HG03280 (cell line): ENCODE results near the gene HAX1.
"Not testable (repeated sequence)": the region's sequence is repeated elsewhere in the genome, so short reads cannot be mapped to it uniquely, and the experiment has no call there.

Experiments
- ATAC-seq: cut with Tn5 transposase; IDR thresholded peaks from one replicate; pipeline ENCODE4 v1.9.1; 2021; ENCODE audit warnings: mild to moderate bottlenecking, moderate library complexity; ENCODE audit not compliant: unreplicated experiment

HAX1 gene

DNA sequence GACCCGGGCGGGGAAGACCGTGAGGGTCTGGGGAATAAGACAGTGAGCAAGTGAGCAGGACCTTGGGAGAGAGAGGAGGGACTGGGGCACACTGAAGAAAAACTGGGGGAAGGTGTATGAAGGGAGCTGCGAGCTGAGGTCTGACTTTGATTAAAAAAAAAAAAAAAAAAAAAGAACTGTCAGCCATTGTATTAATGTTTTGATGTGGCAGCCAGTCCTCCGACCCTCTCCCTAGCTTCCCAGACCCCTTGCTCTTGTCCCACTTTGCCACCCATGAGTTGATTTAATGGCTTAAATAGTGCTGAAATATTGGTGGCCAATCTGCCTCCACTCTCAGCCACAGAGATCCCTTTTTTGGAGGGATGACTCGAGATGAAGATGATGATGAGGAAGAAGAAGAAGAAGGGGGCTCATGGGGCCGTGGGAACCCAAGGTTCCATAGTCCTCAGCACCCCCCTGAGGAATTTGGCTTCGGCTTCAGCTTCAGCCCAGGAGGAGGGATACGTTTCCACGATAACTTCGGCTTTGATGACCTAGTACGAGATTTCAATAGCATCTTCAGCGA lies 652 bp downstream of the HAX1 start:
- no peak for ATAC-seq

DNA sequence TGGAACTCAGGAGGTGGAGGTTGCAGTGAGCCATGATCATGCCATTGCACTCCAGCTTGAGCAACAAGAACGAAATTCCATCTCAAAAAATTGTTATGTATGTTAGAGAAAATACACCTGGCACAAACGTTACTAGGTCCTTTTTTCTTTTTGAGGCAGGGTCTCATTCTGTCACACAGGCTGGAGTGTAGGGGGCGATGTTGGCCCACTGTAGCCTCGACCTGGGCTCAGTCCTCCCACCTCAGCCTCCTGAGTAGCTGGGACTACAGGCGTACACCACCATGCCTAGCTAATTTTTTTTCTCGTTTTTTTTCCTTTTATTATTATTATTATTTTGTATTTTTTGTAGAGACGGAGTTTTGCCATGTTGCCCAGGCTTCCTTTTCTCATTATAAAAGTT lies 4.4 kb downstream of the HAX1 start:
- ATAC-seq = no peak

- not testable (repeated sequence) for ATAC-seq
Measured at GRCh38 chr1:154287591-154287990, 15.2 kb downstream of the HAX1 start.

GRCh38 chr1:154288661-154289060 lies 16.2 kb downstream of the HAX1 start:
- no peak for ATAC-seq

DNA sequence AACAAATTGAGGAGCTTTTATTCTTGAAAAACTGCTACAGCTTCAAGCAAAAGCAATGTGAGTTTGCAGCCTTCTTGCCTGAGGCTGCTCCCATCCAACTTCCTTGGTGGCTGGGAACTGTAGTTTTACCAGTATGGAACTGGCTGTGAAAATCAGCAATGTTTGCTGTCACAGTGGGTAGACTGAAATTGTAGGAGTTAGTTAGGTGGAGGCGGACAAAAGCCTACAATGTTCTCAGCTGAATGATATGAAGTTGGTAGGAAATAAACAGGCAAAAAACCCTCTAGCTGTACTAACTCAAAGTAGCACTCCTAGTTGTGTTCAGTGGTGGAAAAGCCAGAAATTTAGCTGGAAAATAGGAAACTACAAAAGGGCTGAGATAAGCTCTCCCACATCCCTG lies 18.5 kb downstream of the HAX1 start:
- ATAC-seq = no peak

- no peak for ATAC-seq
Measured at GRCh38 chr1:154295408-154296235, 23.2 kb downstream of the HAX1 start.

GRCh38 chr1:154301582-154301981 lies 29.2 kb downstream of the HAX1 start:
- ATAC-seq = no peak

DNA sequence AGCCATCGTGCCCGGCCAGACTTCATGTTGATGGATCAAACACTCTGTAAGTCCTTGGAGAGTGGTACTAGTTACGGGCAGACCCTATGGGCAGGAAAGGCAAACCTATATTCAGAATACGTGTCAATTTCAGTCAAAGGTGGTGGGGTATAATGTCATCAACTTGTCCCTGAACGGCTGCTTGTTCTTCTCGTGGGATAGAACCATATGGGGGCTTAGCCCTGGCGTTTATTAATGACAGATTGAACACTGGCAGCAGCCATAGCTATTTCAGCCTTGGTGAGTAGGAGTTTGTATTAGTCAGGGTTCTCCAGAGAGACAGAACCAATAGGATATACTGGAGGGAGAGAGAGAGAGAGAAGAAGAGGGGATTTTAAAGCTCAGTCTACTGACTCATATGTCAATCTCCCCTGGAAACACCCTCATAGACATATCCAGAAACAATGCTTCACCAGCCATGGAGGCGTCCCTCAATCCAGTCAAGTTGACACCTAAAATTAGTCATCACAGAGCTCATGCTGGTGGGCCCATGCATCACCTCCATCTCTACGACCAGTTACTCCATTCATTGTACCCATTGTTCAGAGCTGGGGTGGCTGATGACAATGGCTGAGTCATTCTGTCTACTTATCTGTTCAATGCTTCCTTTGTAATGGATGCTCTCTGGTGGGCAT lies 32.4 kb downstream of the HAX1 start:
- ATAC-seq = no peak

GRCh38 chr1:154306151-154306550 lies 33.7 kb downstream of the HAX1 start:
- no peak for ATAC-seq

DNA sequence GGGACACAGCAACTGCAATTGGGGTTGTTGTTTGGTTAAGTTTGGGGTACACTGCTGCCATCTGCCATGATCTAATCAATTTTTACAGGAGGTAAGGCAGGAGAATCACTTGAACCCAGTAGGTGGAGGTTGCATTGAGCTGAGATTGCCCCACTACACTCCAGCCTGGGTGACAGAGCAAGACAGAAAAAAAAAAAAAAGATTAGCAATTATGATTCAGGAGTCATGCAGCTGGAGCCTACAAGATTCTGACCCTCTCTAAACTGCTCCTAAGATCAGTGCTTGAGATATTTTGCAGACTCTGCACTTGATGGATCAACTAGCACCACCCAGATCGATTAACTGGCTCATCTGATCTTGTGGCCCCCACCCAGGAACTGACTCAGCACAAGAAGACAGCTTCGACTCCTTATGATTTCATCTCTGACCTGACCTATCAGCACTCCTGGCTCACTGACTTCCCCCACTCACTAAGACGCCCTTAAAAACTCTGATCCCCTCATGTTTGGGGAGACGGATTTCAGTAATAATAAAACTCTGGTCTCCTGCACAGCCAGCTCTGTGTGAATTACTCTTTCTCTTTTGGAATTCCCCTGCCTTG lies 35.3 kb downstream of the HAX1 start:
- ATAC-seq = not testable (repeated sequence)

- not testable (repeated sequence) for ATAC-seq
Measured at GRCh38 chr1:154309136-154309535, 36.7 kb downstream of the HAX1 start.

GRCh38 chr1:154312229-154313065 lies 40.0 kb downstream of the HAX1 start:
- ATAC-seq = not testable (repeated sequence)

DNA sequence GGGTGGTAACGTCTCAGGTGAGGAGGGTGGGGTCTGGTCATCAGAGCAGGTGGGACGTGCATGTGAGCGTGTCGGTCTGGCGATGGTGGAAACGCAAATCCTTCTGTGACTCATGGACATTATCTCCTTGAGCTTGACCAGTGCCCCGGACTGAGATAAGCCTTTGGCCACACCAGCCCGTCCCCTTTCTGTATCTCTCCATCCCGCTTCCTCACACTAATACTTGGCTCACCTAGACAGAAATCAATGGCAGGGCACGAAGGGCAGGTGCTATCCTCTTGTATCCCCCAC lies 40.6 kb downstream of the HAX1 start:
- no peak for ATAC-seq

DNA sequence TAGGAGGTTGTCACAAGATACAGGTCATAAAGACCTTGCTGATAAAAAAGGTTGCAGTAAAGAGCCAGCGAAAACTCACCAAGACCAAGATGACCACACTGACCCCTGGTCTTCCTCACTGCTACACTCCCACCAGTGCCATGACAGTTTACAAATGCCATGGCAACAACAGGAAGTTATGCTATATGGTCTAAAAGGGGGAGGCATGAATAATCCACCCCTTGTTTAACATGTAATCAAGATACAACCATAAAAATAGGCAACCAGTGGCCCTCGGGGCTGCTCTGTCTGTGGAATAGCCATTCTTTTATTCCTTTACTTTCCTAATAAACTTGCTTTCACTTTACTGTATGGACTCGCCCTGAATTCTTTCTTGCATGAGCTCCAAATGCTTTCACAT lies 41.8 kb downstream of the HAX1 start:
- not testable (repeated sequence) for ATAC-seq

GRCh38 chr1:154316704-154317103 lies 44.3 kb downstream of the HAX1 start:
- no peak for ATAC-seq

DNA sequence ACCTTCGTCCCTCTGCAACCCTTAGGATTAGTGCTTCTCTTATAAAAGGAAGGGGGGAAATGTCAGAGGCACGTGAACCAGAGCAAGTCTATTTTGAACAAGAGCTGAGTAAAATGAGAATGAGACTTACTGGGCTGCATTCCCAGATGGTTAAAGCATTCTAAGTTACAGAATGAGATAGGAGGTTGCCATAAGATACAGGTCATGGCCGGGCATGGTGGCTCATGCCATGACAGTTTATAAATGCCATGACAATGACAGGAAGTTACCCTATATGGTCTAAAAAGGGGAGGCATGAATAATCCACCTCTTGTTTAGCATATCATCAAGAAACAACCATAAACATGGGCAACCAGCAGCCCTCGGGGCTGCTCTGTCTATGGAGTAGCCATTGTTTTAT lies 46.0 kb downstream of the HAX1 start:
- no peak for ATAC-seq

GRCh38 chr1:154320882-154321608 lies 48.6 kb downstream of the HAX1 start, which contains the start of gene AQP10:
Gene AQP10, plus strand, starts transcription at chr1:154321093. Its CDS starts 63 bp downstream, at chr1:154321156.
- no peak for ATAC-seq

GRCh38 chr1:154321609-154321934 lies 49.1 kb downstream of the HAX1 start:
- not testable (repeated sequence) for ATAC-seq

DNA sequence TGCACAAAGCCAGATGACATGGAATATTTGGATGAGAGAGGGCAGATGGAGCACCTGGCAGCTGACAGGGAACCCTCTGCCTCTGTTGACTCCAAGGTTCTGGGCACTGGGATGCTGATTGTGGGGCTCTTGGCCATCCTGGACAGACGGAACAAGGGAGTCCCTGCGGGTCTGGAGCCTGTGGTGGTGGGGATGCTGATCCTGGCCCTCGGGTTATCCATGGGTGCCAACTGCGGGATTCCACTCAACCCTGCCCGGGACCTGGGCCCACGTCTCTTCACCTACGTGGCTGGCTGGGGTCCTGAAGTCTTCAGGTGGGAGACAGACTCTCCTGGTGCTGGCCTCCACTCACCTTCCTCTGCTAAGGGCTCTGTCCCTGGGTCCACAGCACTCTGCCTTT lies 51.1 kb downstream of the HAX1 start:
- ATAC-seq = no peak

DNA sequence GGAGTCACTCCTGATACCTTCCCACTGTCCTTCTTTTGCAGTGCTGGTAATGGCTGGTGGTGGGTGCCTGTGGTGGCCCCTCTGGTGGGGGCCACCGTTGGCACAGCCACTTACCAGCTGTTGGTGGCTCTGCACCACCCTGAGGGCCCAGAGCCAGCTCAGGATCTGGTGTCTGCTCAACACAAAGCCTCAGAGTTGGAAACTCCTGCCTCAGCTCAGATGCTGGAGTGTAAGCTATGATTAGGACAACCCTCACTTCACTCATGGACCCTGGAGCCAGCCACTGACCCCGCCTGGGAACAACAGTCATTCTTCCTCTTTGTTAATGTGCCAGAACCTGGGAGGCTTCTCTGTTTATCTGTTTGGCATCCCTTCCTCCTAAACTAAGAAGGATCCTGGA lies 51.8 kb downstream of the HAX1 start:
- no peak for ATAC-seq
